NCI-H69 (cell line): Measurements from ENCODE around the gene BEST4.
"Not testable (repeated sequence)": the region's sequence is repeated elsewhere in the genome, so short reads cannot be mapped to it uniquely, and the experiment has no call there.

Source experiments
- DNase-seq: peaks from one replicate; lab custom pipeline; 2025; lab: John Stamatoyannopoulos, UW

Gene BEST4

DNA sequence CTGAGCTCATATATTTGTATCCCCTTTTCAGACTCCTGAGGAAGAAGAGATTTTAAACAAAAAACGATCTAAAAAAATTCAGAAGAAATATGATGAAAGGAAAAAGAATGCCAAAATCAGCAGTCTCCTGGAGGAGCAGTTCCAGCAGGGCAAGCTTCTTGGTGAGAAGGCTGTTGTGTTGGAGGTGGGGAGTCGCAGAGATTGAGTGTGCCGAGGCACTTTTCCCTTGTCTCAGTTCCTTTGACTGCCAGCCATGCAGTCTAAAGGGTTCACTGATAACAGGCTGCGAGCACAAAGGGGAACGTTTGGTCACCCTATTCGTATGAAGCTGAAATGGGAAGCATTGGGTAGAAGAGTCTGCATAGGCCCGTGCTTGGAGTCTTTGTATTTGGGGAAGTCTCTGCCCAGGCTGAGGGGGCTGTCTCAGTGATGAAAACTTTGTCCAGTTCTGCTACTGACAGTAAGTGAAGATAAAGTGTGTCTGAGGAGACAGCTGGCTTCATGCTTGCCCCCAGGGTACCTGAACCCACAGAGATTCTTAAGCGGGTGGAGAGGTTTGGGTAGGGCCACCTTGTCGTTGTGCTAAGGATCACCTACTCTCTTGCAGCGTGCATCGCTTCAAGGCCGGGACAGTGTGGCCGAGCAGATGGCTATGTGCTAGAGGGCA is 9.9 kb downstream of the BEST4 start:
- DNase-seq, result no peak

DNA sequence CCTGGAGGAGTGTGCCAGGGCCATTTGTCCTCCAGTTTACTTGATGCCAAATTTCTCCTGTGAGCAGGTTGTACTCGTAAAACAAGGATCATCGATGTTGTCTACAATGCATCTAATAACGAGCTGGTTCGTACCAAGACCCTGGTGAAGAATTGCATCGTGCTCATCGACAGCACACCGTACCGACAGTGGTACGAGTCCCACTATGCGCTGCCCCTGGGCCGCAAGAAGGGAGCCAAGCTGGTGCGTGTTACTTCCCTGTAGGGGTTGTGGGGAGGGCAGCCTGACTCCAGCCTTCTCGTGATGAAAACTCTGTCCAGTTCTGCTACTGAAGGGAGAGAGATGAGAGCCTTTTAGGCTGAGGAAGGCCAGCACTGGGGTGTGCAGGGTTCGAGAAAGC is 10.4 kb downstream of the BEST4 start:
- DNase-seq, result no peak

DNA sequence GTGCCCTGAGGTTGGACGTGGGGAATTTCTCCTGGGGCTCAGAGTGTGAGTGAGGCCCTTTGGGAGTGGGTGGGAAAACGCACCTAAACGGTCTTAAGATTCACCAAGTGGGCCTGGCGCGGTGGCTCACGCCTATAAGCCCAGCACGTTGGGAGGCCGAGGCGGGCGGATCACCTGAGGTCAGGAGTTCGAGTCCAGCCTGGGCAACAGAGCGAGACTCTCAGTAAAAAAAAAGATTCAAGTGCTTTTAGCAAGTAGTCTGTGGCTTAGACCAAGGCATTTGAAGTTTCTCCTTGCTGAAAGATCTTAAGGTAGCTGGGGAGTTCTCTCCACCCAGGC is 11.3 kb downstream of the BEST4 start:
- DNase-seq, result no peak

DNA sequence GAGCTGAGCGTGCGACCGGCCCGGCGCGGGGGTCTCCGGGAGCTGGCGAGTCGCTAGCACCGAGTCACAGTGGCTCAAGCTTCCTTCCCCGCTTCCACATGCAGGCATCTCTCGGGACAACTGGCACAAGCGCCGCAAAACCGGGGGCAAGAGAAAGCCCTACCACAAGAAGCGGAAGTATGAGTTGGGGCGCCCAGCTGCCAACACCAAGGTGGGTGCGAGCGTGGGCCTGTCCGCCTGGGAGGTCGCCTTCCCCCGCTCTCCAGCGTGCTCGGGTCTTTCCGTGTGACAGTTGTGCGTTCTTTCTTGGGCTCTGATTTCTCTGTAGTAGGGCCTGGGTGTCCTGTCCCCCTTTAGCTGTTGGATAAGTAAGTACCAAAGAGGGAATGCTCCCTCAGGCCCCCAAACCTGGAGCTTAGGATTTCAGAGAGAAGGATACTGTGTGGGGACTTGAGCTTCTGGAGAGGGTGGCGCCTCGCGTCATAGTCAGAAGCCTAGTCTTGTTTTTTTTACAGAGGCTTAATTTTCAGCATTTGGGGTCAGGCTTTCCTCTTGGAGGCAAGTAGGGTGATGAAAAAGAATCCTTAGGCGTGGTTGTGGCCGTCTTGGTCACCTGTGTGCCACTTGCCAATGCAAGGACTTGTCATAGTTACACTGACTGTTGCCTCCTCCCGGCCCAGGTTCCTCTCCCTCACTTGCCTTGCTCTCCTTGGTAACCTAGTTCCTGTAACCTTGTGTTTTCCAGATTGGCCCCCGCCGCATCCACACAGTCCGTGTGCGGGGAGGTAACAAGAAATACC is 11.8 kb downstream of the BEST4 start:
- no peak for DNase-seq

DNA sequence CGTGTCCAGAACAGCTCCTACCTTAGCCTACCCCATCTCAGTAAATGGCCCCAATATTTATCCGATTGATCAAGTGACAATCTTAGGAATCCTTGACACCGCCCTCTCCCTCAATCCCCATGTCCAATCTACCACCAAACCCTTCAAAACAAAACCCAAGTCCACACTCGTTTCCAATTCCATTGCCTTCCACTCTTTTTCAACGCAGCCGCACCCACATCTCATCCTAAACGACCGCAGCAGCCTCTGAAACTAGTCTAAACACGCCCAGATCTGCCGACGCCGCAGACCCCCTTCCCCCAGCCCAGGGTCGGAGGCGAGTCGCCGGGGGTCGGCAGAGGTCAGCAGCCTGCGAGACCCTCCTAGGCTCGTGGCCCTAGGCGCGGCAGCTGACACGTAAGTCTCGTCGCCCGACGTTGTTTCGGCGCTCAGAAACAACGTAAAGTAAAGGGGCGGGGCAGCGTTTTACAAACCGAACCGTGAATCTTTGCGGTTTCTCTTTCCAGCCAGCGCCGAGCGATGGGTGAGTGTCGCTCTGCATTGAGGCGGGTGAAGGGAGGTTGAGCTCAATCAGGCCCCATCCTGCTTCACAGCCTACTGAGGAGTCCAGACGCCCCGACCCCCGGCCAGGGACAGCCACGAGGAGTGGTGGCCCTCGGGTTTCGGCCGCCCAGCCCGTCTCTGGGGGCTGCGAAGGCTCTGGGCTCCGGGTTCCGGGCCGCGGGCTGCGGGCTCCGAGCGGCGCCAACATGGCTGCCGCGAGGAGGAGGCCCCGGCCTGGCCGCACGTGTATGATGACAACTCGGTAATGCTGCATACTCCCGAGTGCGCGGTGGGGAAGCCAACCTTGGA is 12.7 kb downstream of the BEST4 start, which contains the start of gene RPS8:
Gene RPS8 (plus strand): TSS at position 463 of the 852 bp plus-strand sequence. CDS start 57 bp downstream, at position 520.
- DNase-seq, result peak; percentile 93

DNA sequence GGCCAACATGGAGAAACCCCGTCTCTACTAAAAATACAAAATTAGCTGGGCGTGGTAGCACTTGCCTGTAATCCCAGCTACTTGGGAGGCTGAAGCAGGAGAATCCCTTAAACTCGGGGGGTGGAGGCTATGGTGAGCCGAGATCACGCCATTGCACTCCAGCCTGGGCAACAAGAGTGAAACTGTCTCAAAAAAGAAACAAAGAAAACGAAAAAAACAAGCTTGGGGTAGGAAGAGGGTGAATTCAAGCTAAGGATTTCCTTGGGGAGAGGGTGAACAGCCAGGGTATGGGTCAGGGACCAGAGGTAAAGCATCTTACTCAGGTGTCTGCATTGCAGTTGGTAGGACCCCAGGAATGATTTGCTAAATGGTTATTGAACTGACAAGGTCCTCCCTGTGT is 21.5 kb downstream of the BEST4 start:
- DNase-seq, result not testable (repeated sequence)

DNA sequence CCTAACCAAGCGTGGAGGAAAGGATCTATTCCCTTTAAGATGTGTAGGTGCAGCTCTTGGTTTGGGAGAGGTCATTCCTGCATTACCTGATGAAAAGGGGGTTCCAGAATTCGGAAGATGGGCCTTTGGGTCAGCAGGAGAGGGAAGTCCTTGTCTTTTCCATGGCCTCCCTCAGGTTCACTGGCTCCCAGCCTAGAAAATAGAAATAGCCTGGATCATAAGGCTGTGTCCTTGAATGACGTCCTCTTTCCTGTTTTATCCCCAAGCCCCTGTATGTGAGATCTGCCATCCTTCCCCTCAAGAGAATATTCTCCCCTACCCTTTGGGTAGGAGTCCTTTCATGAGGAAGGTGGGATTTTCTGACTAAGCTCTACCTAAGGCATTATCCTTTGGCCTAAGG is 27.1 kb downstream of the BEST4 start:
- no peak for DNase-seq

DNA sequence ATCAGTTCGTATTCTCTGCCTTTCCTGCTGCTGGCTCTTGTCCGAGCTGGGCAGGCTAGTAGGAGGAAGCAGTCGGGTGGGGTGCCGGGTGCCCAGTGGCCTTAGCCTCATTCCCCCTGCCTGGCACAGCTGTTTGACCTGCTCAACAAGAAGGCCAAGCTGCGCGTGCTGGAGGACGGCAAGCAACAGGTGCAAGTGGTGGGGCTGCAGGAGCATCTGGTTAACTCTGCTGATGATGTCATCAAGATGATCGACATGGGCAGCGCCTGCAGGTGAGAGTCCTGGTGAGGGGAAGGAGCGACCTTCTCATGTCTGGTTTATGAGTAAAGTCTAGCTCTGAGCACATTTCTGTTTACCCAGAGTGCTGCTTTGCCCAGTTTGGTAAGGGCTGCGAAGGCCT is 28.9 kb downstream of the BEST4 start:
- no peak for DNase-seq

DNA sequence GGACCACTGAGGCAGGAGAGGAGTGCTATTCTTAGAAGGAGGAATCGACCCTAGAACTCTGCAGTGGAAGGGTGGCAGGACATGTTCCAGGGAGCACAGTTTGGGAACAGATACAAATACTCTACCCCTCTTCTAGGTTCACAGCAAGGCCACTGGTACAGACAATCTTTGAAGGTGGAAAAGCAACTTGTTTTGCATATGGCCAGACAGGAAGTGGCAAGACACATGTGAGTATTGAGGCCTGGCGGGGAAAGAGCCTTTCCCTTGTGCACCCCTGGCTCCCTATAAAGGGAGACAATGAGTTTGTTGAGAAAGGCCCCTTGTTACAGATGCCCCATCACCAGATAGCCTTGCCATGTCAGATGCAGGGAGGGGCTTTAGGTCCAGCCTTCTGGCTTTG is 30.6 kb downstream of the BEST4 start:
- no peak for DNase-seq

DNA sequence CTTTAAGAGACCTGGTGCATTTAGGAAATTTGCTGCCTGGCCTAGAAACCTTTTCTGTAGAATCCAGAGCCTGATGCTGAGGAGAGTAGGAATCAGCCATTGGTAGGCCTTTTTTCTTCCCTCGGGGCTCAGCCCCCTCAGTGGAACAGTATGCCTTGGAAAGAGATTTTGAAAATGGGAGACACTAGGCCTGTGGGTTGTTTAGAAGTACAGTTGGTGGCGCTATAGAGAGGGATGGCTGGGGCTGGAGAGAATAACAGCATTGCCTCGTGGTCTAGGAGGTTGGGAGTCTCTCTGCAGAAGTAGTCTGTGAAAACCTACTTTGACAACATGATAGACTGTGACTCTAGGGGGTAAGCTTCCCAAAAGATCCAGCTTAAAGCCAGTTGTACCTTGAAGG is 40.1 kb downstream of the BEST4 start:
- no peak for DNase-seq

DNA sequence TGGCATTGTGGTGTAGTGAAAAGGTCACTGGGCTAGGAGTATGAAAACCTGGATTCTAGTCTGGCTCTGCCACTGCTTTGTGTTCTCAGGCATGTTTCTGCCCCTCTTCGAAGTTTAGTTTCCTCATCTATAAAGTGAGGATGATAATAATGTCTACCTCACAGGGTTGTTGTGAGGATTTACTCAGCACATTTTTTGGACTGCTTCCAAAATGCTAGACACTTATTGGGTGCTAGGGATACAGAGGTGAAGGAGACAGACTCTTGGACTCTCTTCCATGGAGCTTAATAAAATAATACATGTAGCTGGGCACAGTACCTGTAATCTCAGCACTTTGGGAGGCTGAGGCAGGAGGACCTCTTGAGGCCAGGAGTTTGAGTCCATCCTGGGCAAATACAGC is 44.8 kb downstream of the BEST4 start:
- DNase-seq, result peak; percentile 2

DNA sequence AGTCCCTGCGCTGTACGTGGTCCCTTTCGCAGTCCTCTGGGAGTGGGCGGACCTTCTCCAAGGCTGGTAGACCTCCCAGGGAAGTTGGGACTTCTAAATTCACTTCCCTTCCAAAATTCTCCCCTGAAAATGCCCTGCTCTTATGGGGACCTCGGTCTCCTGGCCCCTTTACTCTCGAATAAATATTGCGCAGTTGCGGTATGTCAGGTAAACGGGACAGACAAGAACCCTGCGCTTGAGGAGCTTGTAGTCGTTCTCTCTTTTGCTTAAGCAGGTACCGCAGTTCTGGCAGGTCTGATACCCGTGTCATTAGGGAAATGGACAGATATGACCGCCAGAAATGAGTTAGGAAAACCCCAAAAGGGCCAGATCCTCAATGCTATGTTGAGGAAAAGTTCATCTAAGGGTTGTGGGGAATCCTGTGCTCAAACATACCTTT is 47.8 kb downstream of the BEST4 start:
- peak; percentile 43 for DNase-seq

DNA sequence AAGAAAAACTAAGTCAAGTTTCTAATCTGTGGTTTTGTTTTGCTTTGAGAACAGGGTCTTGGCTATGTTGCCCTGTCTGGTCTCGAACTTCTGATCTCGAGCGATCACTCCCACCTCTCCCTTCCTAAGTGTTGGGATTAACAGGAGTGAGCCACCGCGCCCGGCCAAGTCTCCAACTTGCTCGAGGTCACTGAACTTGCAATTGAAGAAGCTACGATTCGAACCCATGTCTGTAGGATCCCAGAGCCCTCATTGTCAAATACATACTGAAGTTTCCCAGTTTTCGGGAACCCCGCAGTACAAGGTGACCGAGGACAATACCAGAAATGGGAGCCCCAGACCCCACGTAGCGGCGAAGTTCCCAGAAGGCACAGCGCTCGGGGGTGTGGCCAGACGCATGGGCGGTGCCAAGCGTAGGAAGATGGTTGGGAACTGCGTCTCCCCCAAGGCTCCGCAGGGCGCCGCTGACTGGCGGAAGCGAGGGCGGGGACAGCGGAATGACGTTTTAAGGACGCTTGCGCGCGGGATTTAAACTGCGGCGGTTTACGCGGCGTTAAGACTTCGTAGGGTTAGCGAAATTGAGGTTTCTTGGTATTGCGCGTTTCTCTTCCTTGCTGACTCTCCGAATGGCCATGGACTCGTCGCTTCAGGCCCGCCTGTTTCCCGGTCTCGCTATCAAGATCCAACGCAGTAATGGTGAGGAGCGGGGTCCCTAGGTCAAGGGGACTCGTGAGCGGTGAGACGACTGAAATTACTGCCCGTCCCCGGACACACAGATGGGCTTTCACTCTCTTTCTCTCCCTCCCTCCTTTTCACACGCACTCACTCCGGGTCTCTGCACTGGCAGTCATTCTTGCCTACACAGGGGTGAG is 48.4 kb downstream of the BEST4 start, which contains the start of gene KIF2C:
Gene KIF2C (plus strand): TSS at position 531 of the 872 bp plus-strand sequence. CDS start 96 bp downstream, at position 627.
- peak; percentile 96 for DNase-seq

DNA sequence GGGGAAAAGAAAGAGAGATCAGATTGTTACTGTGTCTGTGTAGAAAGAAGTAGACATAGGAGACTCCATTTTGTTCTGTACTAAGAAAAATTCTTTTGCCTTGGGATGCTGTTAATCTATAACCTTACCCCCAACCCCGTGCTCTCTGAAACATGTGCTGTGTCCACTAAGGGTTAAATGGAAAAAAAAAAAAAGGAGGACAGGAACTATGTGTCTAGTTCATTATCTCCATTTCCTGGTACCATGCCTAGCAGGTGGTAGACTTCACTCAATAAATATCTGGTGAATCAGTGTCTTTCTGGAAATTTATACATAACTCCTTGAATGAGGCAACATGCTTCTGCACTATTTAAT is 49.0 kb downstream of the BEST4 start:
- not testable (repeated sequence) for DNase-seq

DNA sequence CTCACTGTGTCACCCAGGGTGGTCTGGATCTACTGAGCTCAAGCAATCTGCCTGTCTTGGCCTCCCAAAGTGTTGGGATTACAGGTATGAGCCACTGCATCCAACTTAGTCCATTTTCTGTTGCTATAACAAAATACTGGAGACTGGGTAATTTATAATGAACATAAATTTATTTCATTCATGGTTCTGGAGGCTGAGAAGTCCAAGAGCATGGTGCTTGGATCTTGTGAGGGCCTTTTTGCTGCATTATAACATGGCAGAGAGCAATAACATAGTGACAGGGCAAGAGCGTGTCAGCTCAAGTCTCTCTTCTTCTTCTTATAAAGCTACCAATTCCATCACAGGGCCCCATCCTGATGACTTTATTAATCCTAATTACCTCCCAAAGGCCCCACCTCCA is 52.0 kb downstream of the BEST4 start:
- no peak for DNase-seq

DNA sequence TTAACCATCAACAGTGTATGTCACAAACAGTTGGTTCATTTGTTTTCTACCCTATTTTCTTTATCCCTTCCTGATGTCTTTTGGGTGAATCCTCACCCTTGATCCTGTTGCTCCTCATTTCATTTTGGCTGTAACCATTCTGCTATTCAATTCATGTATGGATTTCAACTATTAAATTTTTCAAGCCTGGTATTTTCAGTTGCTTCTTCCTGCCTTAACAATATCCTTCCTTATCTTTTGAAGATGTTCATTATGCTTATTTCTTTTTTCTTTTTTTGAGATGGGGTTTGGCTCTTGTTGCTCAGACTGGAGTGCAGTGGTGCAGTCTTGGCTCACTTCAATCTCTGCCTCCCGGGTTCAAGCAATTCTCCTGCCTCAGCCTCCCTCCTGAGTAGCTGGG is 54.2 kb downstream of the BEST4 start:
- no peak for DNase-seq
